Measurements from ENCODE around the gene ADH4. TPM values are rescaled to one million over a fixed set of nuclear protein-coding genes. Genes with fewer than 3 reads are reported as not detected.

The ADH4 gene
- total RNA-seq, 4 donors from 2014 or later: 0.55 to 1.1 TPM; not detected in 2

GRCh38 chr4:99156992-99157391, 12.9 kb upstream of the ADH4 start:
- in situ Hi-C loops (cut with MboI; ENCODE audit: low pct_ligation_motif_present in 1 of 4, low pct_unique_long_range_greater_than_20kb in 1 of 4, low sequenced_read_pairs in 3 of 4): no loop called here
- H3K27ac ChIP-seq: no peak overlapping the region
- no peak for DNase-seq
- no peaks in the 10 kb centered on the region for H3K27me3 ChIP-seq
- no peak for TF ChIP-seq EP300 (IDR thresholded peaks at IDR 0.05; ENCODE audit: low read depth)
- no peak for TF ChIP-seq POLR2AphosphoS5 (IDR thresholded peaks at IDR 0.05)
- TF ChIP-seq POLR2A (IDR thresholded peaks at IDR 0.05): no peak
- TF ChIP-seq, protein P1, sequence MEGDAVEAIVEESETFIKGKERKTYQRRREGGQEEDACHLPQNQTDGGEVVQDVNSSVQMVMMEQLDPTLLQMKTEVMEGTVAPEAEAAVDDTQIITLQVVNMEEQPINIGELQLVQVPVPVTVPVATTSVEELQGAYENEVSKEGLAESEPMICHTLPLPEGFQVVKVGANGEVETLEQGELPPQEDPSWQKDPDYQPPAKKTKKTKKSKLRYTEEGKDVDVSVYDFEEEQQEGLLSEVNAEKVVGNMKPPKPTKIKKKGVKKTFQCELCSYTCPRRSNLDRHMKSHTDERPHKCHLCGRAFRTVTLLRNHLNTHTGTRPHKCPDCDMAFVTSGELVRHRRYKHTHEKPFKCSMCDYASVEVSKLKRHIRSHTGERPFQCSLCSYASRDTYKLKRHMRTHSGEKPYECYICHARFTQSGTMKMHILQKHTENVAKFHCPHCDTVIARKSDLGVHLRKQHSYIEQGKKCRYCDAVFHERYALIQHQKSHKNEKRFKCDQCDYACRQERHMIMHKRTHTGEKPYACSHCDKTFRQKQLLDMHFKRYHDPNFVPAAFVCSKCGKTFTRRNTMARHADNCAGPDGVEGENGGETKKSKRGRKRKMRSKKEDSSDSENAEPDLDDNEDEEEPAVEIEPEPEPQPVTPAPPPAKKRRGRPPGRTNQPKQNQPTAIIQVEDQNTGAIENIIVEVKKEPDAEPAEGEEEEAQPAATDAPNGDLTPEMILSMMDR (IDR thresholded peaks at IDR 0.05): no peak
- no peak overlapping the region for H3K4me3 ChIP-seq
- intact Hi-C loops (cut with DNase I; ENCODE audit: low total_unique reads): no loop called here
- H3K9me3 ChIP-seq: no peaks in the 10 kb centered on the region
- WGBS, 2 donors (ENCODE audit: low coverage in 1 of 2): 26% methylated on average over 1 of the region's 1 CpG; no CpG with 5 or more reads in 1 of the 2 donors
- peaks cover 0 to 12% (median 9%) of the 10 kb centered on the region in 4 donors for H3K4me1 ChIP-seq
- no peaks in the 10 kb centered on the region for H3K36me3 ChIP-seq

DNA sequence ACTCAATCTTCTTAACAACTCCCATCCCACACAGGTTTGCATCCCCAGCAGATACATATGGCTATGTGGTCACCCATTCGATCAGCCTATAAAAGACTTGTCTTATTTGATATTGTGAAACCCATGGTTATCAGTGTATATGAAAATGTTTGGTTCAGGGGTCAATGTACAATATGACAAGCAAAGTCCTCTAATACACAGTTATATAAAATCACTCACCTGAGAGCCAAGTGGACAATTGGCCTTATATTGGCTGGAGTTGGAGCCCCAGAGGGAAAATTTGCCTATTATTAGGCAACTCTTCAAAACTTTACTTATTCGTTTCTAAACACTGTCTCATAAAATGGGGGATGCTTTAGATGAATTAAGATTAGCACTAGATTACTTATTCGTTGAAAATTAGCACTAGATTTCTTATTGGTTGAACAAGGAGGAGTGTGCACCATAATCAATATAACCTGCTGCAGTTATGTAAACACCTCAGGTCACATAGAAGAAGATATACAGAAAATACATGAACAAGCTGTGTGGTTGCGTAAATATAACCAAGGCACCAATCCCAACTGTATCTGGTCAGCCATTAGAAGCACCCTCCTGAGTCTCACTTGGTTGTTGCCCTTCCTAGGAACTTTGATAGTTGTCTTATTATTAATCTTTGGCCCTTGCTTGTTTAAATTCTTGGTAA, 10.7 kb upstream of the ADH4 start:
- TF ChIP-seq POLR2A (IDR thresholded peaks at IDR 0.05) (no peak), POLR2AphosphoS5 (IDR thresholded peaks at IDR 0.05) (no peak), EP300 (IDR thresholded peaks at IDR 0.05; ENCODE audit: low read depth) (no peak)
- TF ChIP-seq, protein P1 (IDR thresholded peaks at IDR 0.05): no peak
- Histone ChIP-seq H3K27ac (no peak overlapping the region), H3K4me1 (peaks cover 0 to 14% (median 9%) of the 10 kb centered on the region in 4 donors), H3K27me3 (no peaks in the 10 kb centered on the region), H3K9me3 (no peaks in the 10 kb centered on the region), H3K4me3 (no peak overlapping the region), H3K36me3 (no peaks in the 10 kb centered on the region)
- no peak for DNase-seq
- intact Hi-C loops (cut with DNase I; ENCODE audit: low total_unique reads) (no loop called here), in situ Hi-C loops (cut with MboI; ENCODE audit: low pct_ligation_motif_present in 1 of 4, low pct_unique_long_range_greater_than_20kb in 1 of 4, low sequenced_read_pairs in 3 of 4) (no loop called here)
- 84 to 91% methylated on average over 4 of the region's 4 CpGs for WGBS, 2 donors (ENCODE audit: low coverage in 1 of 2)

DNA sequence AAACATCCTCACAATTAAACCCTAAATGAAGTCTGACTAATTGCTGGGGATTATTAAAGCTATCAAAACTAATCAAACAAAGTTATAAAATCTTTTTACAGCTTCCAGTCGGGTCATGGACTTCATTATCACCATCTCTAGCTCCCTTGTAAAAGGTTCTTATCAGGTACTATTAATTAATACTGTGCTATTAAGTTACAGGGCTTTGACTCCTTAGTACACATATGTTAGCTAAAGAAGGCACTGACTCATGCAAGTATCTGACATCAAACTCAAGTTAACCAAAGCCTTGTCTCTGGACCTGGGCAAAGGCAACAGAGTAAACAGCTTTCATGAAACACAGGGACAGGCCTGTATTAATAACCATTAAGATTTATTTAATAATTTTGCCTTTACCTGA, 7.9 kb upstream of the ADH4 start:
- Histone ChIP-seq H3K9me3 (no peaks in the 10 kb centered on the region), H3K36me3 (no peaks in the 10 kb centered on the region), H3K4me1 (peaks cover 0 to 20% (median 4%) of the 10 kb centered on the region in 4 donors), H3K4me3 (no peak overlapping the region), H3K27me3 (no peaks in the 10 kb centered on the region), H3K27ac (no peak overlapping the region)
- in situ Hi-C loops (cut with MboI; ENCODE audit: low pct_ligation_motif_present in 1 of 4, low pct_unique_long_range_greater_than_20kb in 1 of 4, low sequenced_read_pairs in 3 of 4): no loop called here
- intact Hi-C loops (cut with DNase I; ENCODE audit: low total_unique reads): no loop called here
- TF ChIP-seq POLR2AphosphoS5 (IDR thresholded peaks at IDR 0.05): no peak
- no peak for TF ChIP-seq EP300 (IDR thresholded peaks at IDR 0.05; ENCODE audit: low read depth)
- TF ChIP-seq POLR2A (IDR thresholded peaks at IDR 0.05): no peak
- TF ChIP-seq, protein P1 (IDR thresholded peaks at IDR 0.05): no peak
- 0 to 22% methylated on average over 1 of the region's 1 CpG for WGBS, 2 donors (ENCODE audit: low coverage in 1 of 2)
- no peak for DNase-seq

GRCh38 chr4:99151452-99151851, 7.4 kb upstream of the ADH4 start:
- intact Hi-C loops (cut with DNase I; ENCODE audit: low total_unique reads): no loop called here
- no peaks in the 10 kb centered on the region for H3K9me3 ChIP-seq
- peaks cover 0 to 17% (median 2%) of the 10 kb centered on the region in 4 donors for H3K4me1 ChIP-seq
- H3K27me3 ChIP-seq: no peaks in the 10 kb centered on the region
- H3K27ac ChIP-seq: no peak overlapping the region
- in situ Hi-C loops (cut with MboI; ENCODE audit: low pct_ligation_motif_present in 1 of 4, low pct_unique_long_range_greater_than_20kb in 1 of 4, low sequenced_read_pairs in 3 of 4): no loop called here
- WGBS, 2 donors (ENCODE audit: low coverage in 1 of 2): 79 to 97% methylated on average over 3 of the region's 3 CpGs
- H3K4me3 ChIP-seq: no peak overlapping the region
- TF ChIP-seq POLR2AphosphoS5 (IDR thresholded peaks at IDR 0.05) (no peak), POLR2A (IDR thresholded peaks at IDR 0.05) (no peak), EP300 (IDR thresholded peaks at IDR 0.05; ENCODE audit: low read depth) (no peak)
- TF ChIP-seq, protein P1 (IDR thresholded peaks at IDR 0.05): no peak
- no peak for DNase-seq
- H3K36me3 ChIP-seq: no peaks in the 10 kb centered on the region
